Gastroesophageal sphincter (tissue), 3 donors: ENCODE data around the gene AP1S2.

Experiments
- CTCF ChIP-seq, 4 experiments: fragments of 200-600 bp in 2 of 4; fragments of 450-650 bp in 2 of 4; sonication (generic) in 1 of 4; IDR thresholded peaks; one replicate each; pipeline ENCODE4 v1.5.1; 2017 to 2019; ENCODE audit warnings: antibody characterized with exemption in 4 of 4, mild to moderate bottlenecking in 2 of 4, moderate library complexity in 2 of 4
- EP300 ChIP-seq: sonication (generic); formaldehyde crosslinking; IDR thresholded peaks from one replicate; pipeline ENCODE4 v1.6.1; 2017; ENCODE audit warnings: antibody characterized with exemption, mild to moderate bottlenecking
- POLR2A ChIP-seq, 2 donors: fragments of 450-650 bp; IDR thresholded peaks; one replicate each; pipeline ENCODE4 v1.6.1; 2017; ENCODE audit warnings: antibody characterized with exemption in 2 of 2, mild to moderate bottlenecking in 2 of 2, moderate library complexity in 1 of 2
- POLR2AphosphoS5 ChIP-seq: sonication (generic); formaldehyde crosslinking; IDR thresholded peaks from one replicate; pipeline ENCODE4 v1.6.1; 2017; ENCODE audit warnings: antibody characterized with exemption

GRCh38 chrX:15858051-15858450, 3.4 kb upstream of the AP1S2 start:
- no peak for TF ChIP-seq CTCF (IDR thresholded peaks at IDR 0.05)
- TF ChIP-seq EP300 = no peak
- no peak for TF ChIP-seq POLR2A (IDR thresholded peaks at IDR 0.05)
- no peak for TF ChIP-seq POLR2AphosphoS5
